RPMI7951 (cell line): Measurements from ENCODE around the gene CACNA1I. TPM values are rescaled to one million over a fixed set of nuclear protein-coding genes. Genes with fewer than 3 reads are reported as not detected.

Experiments
- DNase-seq: peaks from one replicate; pipeline ENCODE4 v3.0.0-alpha.2; 2012; ENCODE audit warnings: low read depth
- total RNA-seq: library from RNA; depleted of rRNA; stranded (reverse); fragments of >200 nt; shearing (Covaris generic); gene quantifications from 2 replicates; pipeline ENCODE4 v1.2.3, GENCODE V29; 2014

The CACNA1I gene
- total RNA-seq, 1 experiment from 2014 or later: not detected

DNA sequence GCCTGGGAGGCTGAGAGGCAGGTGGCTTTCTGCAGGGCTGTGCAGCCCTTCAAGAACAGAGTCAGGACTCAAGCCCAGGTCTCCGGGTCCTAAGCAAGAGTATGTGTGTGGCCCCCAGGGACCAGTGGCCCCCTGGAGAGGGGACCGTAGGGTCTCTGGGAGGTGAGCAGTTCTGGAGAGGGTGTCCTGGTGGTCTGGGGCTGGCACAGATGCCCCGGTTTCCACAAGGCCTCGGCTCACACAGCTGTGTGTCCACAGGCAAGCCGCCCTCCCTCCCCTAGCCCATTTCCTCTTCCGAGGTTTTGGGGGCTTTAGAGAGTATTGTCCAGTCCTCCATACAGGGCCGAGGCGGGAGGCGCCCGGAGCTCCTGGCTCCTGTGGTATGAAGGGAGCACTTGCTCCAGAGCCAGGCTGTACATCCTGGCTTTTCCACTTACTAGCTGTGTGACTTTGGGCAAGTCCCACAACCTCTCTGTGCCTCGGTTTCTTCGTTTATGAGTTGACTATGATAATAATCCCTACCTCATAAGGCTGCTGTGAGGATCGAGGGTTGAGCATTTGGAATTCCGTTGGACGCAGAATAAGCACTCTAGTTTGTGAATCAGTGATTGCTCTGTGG is 34.6 kb upstream of the CACNA1I start:
- no peak for DNase-seq

DNA sequence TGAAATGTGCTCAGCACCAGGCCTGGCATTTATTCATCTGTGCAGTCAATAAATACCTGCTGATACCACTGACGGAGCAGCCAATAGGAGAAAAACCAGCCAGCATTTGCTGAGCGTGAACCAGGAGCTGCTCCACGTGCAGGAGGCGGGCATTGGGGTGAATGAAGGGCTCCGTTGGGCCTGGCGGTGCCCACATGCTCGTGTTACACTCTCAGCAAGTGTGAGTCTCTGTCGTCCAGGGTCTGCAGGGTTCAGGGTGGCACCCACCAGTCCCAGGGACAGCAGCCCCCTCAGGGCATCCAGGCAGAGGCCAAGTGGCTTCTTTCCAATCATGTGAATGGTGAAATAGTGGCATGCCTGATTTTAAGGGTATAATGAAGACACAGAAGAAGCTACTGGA is 33.8 kb upstream of the CACNA1I start:
- no peak for DNase-seq

DNA sequence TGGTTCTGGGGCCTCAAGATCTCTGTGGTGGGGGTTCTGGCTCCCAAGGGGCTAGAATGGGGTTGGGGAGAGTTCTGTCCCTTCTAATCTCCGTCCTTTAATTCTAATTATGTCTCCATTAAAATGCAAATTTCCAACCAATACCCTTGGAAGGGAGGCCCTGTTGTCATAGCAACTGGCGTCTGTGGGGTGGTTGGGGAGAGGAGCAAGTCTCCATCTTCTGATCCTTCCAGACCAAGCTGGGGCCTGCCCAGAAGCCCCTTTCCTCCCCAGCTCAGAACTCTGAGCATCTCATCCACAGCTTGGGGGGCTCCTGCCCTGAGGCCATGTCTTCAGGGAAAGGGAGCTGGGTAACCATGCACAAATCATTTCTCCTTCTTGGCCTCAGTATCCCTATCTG is 32.6 kb upstream of the CACNA1I start:
- DNase-seq: no peak

DNA sequence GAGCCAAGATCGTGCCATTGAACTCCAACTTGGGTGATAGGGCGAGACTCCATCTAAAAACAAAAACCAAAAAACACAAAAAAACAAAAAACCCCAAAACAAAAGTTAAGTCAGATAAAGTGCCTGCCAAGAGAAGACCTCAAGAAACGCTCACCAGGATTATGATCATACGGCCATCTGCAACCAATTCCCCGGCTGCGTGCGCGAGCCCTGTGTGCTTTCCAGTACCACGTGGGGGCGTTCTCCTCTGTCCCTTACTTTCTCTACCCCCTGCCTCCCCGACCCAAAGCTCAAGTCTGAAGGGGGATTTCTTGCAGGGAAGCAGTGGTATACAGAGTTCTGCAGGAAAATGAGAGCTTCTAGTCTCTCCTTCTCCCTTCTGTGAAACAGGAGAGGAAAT is 27.5 kb upstream of the CACNA1I start:
- DNase-seq: peak; percentile 30

DNA sequence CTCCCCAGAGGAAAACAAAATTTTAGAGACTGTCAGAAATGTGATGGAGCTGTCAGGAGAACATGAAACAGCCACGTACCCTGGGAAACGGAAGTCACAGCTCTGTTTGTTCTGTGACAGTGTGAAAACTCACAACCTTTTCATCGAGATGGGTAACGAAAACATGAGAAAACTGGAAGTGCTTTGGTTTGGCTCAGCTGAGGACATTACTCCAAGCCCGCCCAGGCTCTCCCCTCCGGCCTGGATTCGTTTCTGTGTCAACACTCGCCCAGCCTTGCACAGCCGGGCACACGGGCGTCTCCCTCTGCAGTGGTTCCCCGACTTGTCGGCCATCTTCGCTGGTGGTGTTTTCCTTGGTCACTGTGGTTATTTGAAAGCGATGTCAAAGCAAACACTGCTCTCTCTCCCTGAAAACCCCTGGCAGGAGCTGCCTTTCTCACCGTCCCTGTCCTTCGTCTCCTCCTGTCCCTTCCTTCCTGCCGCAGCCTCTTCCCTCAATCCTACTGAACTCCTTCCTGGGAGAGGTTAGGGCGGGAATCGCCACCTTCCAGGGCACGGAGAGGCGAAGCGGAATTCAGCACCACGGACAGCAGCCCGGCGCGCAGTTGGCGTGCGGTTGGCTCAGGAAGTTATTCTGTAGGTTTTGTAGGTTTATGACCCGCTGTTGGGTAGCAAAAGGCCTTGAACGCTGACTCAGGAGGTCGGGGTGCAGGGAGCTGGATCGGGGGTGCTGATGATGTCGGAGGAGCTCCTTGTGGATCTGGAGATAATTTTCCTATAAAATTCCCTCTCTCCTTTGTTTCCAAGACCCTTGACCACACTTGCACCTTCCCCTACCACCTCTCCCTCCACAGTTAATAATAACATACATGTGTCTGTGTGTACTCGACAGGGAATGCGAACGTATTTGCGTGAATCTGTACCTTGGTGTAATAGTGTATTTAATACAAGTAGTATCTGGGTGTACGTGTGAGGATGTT is 24.9 kb upstream of the CACNA1I start:
- DNase-seq: peak; percentile 42

DNA sequence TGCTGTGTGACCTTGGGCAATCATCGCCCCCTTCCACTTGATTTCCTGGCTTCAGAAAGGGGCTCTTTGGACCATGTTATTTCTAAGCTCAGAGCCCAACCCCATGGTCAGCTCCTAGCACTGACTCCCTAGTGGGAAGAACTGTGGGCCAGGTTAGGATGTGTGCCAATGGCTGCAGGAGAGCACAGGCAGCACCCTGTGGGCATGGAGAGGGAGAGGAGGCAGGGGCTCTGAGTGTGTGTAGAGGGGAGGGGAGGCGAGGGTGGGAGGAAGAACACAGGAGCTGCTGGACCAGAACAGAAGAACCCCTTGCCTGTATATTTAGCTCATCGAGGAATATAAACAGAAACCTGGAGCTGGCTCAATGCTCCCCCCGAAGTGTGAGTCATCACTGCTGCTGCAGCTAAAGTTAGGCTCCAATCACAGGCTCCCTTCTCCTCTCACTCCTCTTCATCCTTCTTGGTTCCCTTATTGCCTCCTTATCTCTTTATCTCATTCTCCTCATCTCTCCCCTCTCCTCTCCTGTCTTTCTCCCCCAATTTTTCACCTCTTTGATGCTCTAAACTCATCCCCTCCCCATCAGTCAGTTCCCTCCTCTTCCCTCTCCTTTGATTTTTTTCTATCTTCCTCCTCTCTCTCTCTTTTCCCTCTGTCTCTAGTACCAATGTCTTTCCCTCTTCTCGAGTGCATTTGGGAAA is 23.5 kb upstream of the CACNA1I start:
- peak; percentile 48 for DNase-seq

DNA sequence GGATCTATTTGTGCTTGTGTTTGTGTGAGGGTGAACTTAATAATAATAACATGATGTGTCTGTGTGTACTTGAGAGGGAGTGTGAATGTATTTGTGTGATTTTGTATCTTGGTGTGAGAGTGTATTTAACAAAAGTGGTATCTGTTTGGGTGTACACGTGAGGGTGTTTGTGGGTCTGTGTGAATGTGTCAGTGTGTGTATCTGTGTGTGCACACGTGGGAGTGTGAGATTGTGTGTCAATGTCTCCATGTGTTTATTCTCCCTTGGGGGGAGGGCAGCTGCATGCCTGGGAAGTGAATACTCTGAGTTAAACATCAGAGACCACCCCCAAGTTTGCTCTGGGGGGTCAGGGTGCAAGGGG is 23.0 kb upstream of the CACNA1I start:
- DNase-seq: no peak

DNA sequence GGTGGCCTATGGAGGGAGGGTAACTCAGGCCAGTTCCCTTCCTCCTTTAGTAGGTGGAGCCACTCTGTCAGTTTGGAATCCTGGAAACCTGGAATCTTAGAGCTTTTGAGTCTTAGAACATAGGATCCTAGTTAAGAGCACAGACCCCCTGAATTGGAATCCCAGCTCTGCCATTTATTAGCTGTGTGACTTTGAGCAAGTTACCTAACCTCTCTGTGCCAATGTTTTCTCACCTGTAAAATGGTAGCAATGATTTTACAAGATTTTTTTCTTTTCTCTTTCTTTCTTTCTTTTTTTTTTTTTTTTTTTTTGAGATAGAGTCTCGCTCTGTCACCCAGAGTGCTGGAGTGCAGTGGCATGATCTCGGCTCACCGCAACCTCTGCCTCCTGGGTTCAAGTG is 17.1 kb upstream of the CACNA1I start:
- DNase-seq: no peak

DNA sequence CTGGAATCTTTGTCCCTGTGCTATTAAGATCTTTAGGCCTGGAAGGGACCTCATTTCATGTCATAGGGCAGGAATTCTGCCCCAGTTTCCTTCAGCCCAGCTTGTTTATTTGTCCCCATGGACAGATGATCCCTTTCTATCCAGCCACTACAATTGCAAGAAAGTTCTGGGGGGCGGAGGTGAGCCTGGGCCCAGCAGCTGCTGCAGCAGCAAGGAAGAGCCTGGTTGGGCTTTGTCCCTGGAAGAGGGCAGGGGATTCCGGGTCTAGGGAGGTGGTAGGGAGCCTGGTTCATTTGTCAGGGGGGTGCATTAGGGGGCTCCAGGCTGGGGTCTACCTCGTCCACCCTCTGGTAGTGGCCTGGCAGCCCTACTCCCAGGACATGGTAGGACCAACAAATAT is 16.4 kb upstream of the CACNA1I start:
- no peak for DNase-seq

DNA sequence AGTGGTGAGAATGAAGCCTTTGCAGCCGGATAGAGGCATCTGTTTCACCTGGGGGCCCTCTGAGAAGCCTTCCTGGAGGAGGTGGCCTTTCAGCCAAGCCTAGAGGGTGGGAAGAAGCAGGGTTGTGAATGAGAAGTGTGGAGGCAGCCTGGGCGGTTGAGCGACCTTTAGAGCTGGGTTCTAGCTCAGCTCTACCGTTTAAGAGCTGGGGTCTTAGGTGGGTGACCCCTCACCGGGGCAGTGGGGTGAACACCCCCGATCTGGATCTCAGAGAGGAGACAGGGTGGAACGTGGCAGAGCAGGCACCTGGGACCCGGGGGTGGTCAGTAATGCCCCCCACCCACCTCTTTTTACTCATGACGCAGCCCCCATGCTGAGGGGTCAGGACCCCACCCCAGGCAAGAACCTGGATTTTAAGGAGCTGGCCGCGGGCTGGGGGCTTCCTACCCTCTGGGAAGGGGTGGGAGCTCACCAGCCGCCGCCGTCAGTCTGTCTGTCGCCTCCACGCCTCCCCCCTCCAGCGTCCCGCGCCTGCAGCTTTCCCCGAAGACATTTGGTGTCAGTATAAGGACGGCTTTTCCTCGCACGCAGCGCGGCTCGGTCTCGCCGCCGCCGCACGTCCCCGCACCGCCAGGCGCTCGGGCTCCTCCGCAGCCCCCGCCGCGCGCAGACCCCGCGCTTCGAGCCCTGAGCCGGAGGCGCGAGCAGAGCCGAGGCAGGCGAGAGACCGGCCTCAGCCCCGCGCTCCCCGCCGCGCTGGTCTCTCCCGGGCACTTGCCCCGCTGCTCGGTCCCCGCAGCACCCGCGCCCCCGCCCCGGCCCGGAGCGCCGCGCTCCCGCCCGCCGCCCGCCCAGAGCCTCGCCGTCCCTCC is 13.3 kb upstream of the CACNA1I start:
- no peak for DNase-seq

DNA sequence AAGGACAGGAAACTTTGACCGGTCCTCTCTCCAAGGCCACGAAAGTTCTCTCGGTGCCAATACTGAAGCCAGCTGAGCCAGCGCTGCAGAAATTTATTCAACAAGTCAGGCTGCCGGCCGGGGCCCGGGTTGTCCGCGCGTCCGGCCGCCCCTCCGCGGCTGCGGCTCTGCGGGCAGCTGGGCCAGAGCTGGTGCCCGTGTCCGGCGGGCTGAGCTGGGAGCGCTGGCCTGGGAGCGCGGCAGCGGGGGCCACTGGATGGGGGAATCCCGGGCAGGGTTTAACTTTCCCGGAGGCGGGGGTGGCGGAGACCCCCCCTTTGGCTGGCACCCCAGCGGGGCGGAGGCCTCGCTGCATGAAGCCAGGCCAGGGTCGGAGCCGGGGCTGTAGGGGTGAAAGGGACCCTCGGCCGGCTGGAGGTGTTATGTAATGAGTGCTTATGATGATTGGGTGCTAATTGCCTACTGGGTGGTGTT is 12.3 kb upstream of the CACNA1I start:
- no peak for DNase-seq

DNA sequence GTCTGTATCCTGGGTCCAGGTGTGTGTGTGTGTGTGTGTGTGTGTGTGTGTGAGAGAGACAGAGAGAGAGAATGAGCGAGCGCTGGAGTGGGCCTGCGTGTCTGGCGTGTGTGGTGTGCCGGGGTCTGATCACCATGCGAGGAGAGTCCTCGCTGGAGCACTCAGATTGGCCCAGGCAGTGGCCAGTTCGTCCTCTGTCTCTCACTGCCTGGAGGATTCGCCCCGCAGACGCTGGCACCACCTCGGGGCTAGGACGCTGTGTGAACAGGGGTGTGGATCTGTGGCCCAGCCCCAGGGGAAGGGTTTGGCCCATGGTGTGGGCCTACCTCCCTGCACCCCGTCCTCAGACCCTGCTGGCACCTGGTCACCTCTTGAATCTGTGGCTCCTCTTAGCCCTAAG is 11.6 kb upstream of the CACNA1I start:
- no peak for DNase-seq

DNA sequence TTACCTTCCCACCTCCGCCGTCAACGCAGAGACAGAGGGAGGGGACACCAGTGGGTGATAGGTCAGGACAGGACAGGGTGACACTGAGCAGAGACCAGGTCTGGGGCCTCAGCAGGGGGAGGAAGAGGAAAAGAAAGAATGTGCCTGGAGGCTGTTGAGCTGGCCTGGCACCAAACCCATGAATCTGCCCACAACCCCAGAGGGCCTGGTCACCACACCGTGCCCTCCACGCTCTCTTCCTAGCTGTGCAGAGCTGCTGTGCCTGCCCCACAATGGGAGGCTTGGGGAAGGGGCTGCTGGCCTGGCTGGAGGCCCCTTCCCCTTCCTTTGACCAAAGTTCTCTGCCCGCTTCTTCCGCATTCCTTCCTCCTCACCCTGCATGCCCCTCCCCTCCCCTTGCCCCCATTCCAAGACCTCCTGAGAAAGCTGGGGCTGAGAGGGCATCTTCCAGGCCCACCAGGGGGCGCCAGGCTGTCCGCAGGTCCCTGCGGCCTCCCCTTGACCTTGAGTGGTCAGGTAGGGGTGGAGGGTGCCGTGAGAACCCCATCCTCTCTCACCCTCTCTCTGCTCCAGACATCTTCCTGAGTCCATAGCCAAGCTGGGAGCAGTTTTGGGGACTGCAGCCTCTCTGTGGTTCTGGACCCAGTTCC is 11.0 kb upstream of the CACNA1I start:
- peak; percentile 54 for DNase-seq

DNA sequence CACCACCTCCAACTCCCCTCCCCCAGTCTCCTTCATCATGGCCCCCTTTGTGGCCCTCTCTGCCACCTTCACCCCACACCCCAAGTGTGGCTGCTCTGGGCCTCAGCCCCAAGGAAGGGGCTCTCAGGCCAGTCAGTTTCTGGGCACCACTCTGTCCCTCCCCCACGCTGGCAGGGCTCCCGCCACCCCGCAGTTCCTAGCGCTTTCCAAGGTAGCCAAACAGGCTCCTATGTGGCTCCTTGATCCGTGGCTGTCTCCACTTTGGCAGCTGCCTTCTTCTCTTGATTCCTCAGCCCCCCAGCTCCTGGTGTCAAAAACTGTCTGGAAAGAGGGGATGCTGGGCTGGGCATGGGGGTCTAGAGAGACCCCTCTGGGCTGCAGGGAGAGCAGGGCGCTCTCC is 10.4 kb upstream of the CACNA1I start:
- DNase-seq: no peak

DNA sequence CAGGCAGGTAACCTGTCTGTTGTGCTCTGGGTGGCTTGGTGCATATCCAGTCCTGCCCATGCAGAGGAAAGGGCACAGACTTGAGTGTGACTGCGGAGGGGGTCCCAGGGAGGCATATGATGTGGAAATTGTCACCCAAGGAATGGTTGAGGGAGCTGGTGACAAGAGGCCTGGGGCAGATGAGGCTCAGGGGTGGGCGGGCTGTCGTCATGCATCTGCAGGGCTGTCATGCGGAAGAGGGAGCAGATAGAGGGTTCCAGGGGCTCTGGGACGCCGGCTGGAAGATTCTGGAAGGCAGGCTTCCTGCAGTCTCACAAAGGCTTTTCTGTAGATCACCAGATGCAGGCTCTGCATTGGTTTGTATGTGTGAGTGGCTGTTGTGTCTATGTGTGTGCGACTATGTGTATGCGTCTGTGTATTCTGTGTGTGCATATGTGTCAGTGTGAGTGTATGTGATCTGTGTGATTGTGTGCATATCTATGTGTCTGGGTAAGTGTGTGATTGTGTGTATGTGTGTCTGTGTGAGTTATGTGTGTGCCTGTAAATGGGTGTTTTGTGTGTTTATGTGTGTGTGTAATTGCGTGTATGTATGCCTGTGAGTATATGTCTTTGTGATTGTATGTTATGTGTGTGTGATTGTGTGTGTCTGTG is 7.6 kb upstream of the CACNA1I start:
- DNase-seq: no peak

DNA sequence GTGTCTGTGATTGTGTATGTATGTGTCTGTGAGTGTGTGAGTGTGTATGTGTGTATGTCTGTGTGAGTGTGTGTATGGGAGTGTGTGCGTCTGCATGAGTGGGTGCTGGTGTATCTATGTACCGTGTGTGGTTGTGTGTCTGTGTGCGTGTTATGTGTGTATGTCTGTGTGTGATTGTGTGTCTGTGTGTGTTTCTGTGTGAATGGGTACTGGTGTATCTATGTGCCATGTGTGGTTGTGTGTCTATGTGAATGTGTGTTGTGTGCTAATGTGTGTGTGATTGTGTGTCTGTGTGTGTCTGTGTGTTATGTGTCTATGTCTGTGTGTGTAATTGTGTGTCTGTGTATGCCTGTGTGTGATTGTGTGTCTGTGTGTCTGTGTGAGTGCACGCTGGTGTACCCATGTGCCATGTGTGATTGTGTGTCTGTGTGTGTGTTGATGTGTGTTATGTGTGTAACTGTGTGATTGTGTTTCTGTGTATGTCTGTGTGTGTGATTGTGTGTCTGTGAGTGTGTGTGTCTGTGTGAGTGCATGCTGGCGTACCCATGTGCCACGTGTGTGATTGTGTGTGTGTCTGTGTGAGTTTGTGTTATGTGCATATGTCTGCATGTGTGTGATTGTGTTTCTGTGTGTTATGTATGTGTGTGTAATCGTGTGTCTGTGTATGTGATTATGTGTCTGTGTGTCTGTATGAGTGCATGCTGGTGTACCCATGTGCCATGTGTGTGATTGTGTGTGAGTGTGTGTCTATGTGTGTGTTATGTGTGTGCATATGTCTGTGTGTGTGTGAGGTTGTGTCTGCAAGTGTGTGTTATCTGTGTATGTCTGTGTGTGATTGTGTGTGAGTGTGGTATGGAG is 6.8 kb upstream of the CACNA1I start:
- DNase-seq: no peak

DNA sequence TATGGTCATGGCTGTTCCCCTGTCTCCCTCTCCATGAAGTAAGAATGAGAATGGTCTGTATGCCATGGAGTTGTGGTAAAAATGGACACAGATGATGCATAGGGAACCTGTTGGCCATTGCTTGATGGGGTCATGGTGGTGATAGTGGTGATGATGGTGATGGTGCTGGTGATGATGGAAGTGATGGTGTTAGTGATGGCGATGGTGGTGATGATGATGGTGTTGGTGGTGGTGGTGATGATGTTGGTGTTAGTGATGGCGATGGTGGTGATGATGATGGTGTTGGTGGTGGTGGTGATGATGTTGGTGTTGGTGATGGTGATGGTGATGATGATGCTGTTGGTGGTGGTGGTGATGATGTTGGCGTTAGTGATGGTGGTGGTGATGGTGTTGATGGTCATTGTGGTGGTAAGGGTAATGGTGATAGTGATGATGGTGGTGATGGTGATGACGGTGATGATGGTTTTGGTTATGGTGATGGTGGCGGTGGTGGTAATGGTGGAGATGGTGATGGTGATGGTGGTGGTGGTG is 5.1 kb upstream of the CACNA1I start:
- DNase-seq: no peak

DNA sequence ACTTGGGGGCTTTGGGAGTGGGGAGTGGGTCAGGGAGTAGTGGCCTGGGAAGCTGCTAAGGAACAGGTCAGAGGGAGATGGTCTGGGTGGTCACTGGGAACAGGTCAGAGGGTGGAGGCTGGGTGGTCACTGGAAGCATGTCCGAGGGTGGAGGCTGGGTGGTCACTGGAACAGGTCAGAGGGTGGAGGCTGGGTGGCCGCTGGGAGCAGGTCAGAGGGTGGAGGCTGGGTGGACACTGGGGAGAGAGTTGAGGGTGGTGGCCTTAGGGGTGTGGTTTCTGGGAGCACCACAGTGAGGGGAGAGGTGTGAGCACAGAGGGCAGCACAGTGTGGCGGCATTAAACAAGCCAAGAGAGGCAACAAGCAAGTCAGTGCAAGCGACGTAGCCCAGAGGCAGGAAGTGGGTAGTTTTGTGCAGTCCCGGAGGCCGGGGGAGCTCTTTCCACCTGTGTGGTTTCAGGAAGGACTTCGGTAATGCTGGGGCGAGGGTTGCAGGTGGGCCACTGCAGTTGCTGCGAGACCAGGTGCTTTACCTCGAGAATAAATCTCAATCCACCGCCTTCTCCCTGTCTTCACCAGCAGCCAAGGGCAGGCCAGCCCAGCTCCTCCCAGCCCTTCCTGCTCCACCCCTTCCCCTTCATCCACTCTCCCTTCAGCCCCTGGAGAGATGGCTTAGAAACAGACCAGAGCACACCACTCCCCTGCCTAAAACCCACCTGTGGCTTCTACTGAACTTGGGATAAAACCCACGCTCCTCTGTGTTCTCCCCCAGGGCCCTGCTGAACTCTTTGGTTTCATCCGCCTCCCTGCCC is 3.2 kb upstream of the CACNA1I start:
- no peak for DNase-seq
